T-cell (primary cell): ENCODE data around the gene TMEM54. TPM values are rescaled to one million over a fixed set of nuclear protein-coding genes. Genes with fewer than 3 reads are reported as not detected.

Source experiments
- ATAC-seq, 4 experiments: fragments of 200-7000 bp in 3 of 4; fragments of 150-1000 bp in 1 of 4; cut with Tn5 transposase; replicated peaks in 1 of 4; 1 replicate in 3 of 4; 2 replicates in 1 of 4; pipeline ENCODE4 v1.10.0; 2021; ENCODE audit warnings: moderate library complexity in 3 of 4, mild to moderate bottlenecking in 2 of 4, moderate number of reproducible peaks in 1 of 4
- CTCF ChIA-PET, 2 donors: fragments of 300-600 bp; sonication (Branson Sonifier 250); formaldehyde crosslinking; loops; one replicate each; lab custom pipeline; 2022; ENCODE audit warnings: antibody characterized with exemption in 2 of 2; lab: Charles Lee
- POLR2A ChIA-PET, 2 donors: fragments of 300-600 bp; sonication (Branson Sonifier 250); formaldehyde crosslinking; loops; one replicate each; lab custom pipeline; 2022; ENCODE audit warnings: antibody characterized with exemption in 2 of 2; lab: Charles Lee
- DNase-seq, 35 experiments: peaks; one replicate each; pipeline versions ENCODE4 v3.0.0 to v3.0.0-alpha.2; 2013 to 2023
- H3K27ac ChIP-seq: one replicate; pipeline ENCODE4 v1.5.1; 2013; ENCODE audit warnings: low read length
- H3K27me3 ChIP-seq, 2 experiments: replicated peaks in 1 of 2; 1 replicate in 1 of 2; 2 replicates in 1 of 2; pipeline versions ENCODE4 v1.6.1 to v1.7.0; 2013; ENCODE audit warnings: low read length in 1 of 2, mixed read lengths in 1 of 2; ENCODE audit not compliant: control insufficient read depth in 2 of 2, insufficient read depth in 2 of 2; ENCODE audit errors: extremely low read depth in 1 of 2
- H3K36me3 ChIP-seq, 2 donors: 1 replicate in 1 of 2; 2 replicates in 1 of 2; pipeline versions ENCODE4 v1.6.1 to v1.7.0; 2013; ENCODE audit warnings: low read length in 1 of 2; ENCODE audit not compliant: control insufficient read depth in 2 of 2, insufficient read depth in 1 of 2; ENCODE audit errors: extremely low read depth in 1 of 2
- H3K4me1 ChIP-seq, 2 experiments: 1 replicate in 1 of 2; 2 replicates in 1 of 2; pipeline versions ENCODE4 v1.6.1 to v1.7.0; 2013; ENCODE audit warnings: low read length in 2 of 2, mixed read lengths in 1 of 2; ENCODE audit not compliant: insufficient read depth in 2 of 2, control insufficient read depth in 1 of 2; ENCODE audit errors: extremely low read depth in 1 of 2
- H3K4me3 ChIP-seq, 2 donors: 1 replicate in 1 of 2; 2 replicates in 1 of 2; pipeline versions ENCODE4 v1.5.1 to v1.7.0; 2013; ENCODE audit warnings: mild to moderate bottlenecking in 2 of 2, low read length in 1 of 2, moderate library complexity in 1 of 2; ENCODE audit not compliant: control insufficient read depth in 1 of 2; ENCODE audit errors: extremely low read depth in 1 of 2
- H3K9me3 ChIP-seq: 2 replicates; pipeline ENCODE4 v1.7.0; 2013
- H3K27ac Mint-ChIP-seq, 2 donors: one replicate each; pipeline ENCODE4 v1.8.0; 2020 to 2021; ENCODE audit warnings: mild to moderate bottlenecking in 2 of 2, mixed read lengths in 2 of 2
- H3K27me3 Mint-ChIP-seq, 2 donors: one replicate each; pipeline ENCODE4 v1.8.0; 2021 to 2022; ENCODE audit warnings: mixed read lengths in 2 of 2
- H3K36me3 Mint-ChIP-seq: one replicate; pipeline ENCODE4 v1.8.0; 2021; ENCODE audit warnings: mixed read lengths
- H3K4me1 Mint-ChIP-seq, 3 donors: one replicate each; pipeline ENCODE4 v1.8.0; 2020 to 2022; ENCODE audit warnings: mixed read lengths in 3 of 3, mild to moderate bottlenecking in 1 of 3
- H3K4me3 Mint-ChIP-seq, 3 donors: one replicate each; pipeline ENCODE4 v1.8.0; 2020 to 2022; ENCODE audit warnings: mild to moderate bottlenecking in 3 of 3, mixed read lengths in 3 of 3, moderate library complexity in 3 of 3
- H3K9me3 Mint-ChIP-seq, 3 donors: one replicate each; pipeline ENCODE4 v1.8.0; 2020 to 2022; ENCODE audit warnings: mixed read lengths in 3 of 3
- WGBS: methylation state at CpG from one replicate; pipeline ENCODE4 v1.1.5; 2013; ENCODE audit warnings: missing lambda C conversion rate; ENCODE audit not compliant: insufficient coverage; 5-methylcytosine and 5-hydroxymethylcytosine counted together
- total RNA-seq, 35 experiments: library from RNA in 6 of 35; stranded (reverse) in 6 of 35; fragments of 120-200 nt in 1 of 35; gene quantifications; one replicate each; pipeline versions ENCODE4 v1.2.1 to v1.2.4 and lab custom pipeline; 2013 to 2026

The TMEM54 gene
- total RNA-seq, 5 donors from 2014 or later (not counting 1 experiment from before 2014, with no cell fraction given) = 0.35 to 0.64 TPM; not detected in 3

DNA sequence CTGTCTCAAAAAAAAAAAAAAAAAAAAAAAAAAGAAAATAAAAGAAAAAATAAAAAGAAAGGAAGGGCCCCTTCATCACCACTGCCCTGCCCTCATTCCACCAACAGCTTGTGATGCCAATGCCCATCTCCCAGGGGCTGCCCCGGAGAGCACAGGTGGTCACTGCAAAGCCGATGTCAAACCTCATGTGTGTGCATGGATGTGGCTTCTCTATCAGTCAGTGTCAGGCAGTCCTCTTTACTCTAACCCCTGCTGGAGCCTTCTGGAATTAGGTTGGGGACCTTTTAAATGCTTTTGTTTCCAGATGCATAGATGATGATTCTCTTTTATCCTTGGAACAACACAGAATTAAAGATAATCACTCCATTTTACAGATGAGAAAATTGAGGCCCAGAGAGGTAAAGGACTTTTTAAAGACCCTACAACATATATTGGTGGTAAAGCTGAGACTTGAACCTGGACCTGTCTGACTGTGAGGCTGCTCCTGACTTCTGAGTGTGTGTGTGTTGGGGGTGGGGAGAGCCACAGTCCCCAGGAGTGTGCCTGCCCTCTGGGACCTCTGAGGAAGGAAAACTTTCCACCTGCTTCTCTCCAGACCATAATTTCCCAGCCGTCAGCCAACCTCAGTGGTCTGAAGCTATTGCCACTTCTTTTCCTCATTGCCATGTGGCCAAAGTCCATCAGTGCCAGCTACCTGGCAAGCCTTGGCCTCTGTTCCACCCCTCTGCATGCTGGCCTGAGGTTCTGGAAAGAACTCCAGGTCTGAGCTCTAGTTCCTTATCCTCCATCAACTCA is 3.0 kb upstream of the TMEM54 start:
- ATAC-seq = no peak
- ChIA-PET POLR2A (no interaction called here), CTCF (interaction anchor here (0.6 to 0.7 kb wide), 2 partner anchors 14 to 233 kb away, joined by 3 to 5 read pairs; no protein-coding TSS in a partner anchor)
- Mint-ChIP-seq H3K4me1 (peaks cover 8 to 13% (median 11%) of the 10 kb centered on the region in 3 donors), H3K27me3 (peaks cover 29 to 36% of the 10 kb centered on the region in 2 donors), H3K4me3 (no peak overlapping the region), H3K27ac (no peak overlapping the region), H3K36me3 (no peaks in the 10 kb centered on the region), H3K9me3 (no peaks in the 10 kb centered on the region)
- H3K4me1 ChIP-seq = peaks cover 0 to 12% of the 10 kb centered on the region in 2 experiments
- no peaks in the 10 kb centered on the region for H3K9me3 ChIP-seq
- no peaks in the 10 kb centered on the region for H3K36me3 ChIP-seq
- H3K27me3 ChIP-seq = peaks cover 11 to 43% of the 10 kb centered on the region in 2 experiments
- DNase-seq = no peak
- no peak overlapping the region for H3K27ac ChIP-seq
- 58% methylated on average over 2 of the region's 3 CpGs for WGBS
- no peak overlapping the region for H3K4me3 ChIP-seq

DNA sequence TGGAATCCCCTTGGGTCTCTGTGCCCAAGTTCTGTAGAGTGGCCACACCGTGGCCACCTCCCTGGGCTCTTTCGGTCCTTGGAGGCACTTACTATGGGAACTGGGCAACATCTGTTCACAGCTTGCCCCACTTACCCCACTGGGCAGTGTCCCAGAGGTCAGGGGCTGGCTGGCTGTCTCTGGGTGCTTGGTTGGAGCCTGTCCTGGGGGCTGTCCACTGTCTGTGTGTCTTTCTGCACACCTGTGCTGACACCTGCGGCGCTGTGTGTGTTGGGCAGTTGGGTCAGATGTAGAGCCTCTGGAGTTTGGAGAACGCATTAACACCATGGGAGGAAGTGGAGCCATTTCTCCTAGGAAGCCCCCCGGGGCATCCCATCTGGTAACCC is 1.3 kb upstream of the TMEM54 start:
- peak overlapping the region; percentile 57 to 74 (median 60) for H3K4me3 Mint-ChIP-seq
- Histone ChIP-seq H3K27me3 (peaks cover 11 to 54% of the 10 kb centered on the region in 2 experiments), H3K27ac (no peak overlapping the region), H3K36me3 (no peaks in the 10 kb centered on the region), H3K4me1 (peaks cover 0 to 12% of the 10 kb centered on the region in 2 experiments), H3K4me3 (no peak overlapping the region), H3K9me3 (no peaks in the 10 kb centered on the region)
- H3K27ac Mint-ChIP-seq = no peak overlapping the region
- ATAC-seq = no peak
- H3K36me3 Mint-ChIP-seq = no peaks in the 10 kb centered on the region
- DNase-seq = no peak
- POLR2A ChIA-PET = no interaction called here
- H3K9me3 Mint-ChIP-seq = no peaks in the 10 kb centered on the region
- H3K27me3 Mint-ChIP-seq = peaks cover 39 to 49% of the 10 kb centered on the region in 2 donors
- CTCF ChIA-PET = no interaction called here
- H3K4me1 Mint-ChIP-seq = peaks cover 8 to 13% (median 11%) of the 10 kb centered on the region in 3 donors
- 72% methylated on average over 6 of the region's 6 CpGs for WGBS

DNA sequence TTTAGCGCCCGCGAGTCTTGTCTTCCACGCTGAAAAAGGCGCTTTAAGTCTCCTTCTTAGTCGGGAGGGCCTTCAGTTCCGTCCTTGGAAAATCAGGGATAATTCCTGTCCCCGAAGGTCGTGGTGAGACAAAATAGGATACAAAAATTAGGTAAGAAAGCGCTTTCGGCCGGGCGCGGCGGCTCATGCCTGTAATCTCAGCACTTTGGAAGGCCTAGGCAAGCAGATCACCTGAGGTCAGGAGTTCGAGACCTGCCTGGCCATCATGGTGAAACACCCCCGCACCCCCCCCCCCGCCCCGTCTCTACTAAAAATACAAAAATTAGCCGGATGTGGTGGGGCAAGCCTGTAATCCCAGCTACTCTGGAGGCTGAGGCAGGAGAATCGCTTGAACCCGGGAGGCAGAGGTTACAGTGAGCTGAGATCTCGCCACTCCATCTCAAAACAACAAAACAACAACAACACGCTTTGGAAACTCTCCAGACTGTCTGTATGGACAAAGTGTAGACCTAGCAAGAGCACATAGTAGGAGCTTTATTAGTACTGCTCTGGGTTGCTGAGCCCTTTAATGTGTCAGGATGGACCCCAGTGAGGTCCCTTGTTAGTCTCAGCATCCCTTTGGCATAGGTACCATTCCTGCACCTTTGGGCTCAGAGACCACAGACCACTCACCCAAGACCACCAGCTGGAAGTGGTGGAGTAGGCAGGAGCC is 790 bp upstream of the TMEM54 start:
- Histone ChIP-seq H3K9me3 (no peaks in the 10 kb centered on the region), H3K4me1 (peaks cover 0 to 12% of the 10 kb centered on the region in 2 experiments), H3K4me3 (peak overlapping the region in 1 of 2 donors; percentile 17), H3K27ac (no peak overlapping the region), H3K36me3 (no peaks in the 10 kb centered on the region), H3K27me3 (peaks cover 11 to 60% of the 10 kb centered on the region in 2 experiments)
- WGBS = 41% methylated on average over 10 of the region's 24 CpGs
- Mint-ChIP-seq H3K4me3 (peak overlapping the region; percentile 74 to 76 (median 74)), H3K36me3 (no peaks in the 10 kb centered on the region), H3K4me1 (peaks cover 8 to 13% (median 11%) of the 10 kb centered on the region in 3 donors), H3K27ac (no peak overlapping the region), H3K27me3 (peaks cover 44 to 54% of the 10 kb centered on the region in 2 donors), H3K9me3 (no peaks in the 10 kb centered on the region)
- DNase-seq (no peak), ATAC-seq (no peak)
- POLR2A ChIA-PET = no interaction called here
- CTCF ChIA-PET = no interaction called here

GRCh38 chr1:32900371-32900955 is 726 bp downstream of the TMEM54 start:
- Mint-ChIP-seq H3K36me3 (no peaks in the 10 kb centered on the region), H3K4me1 (peaks cover 8 to 13% (median 11%) of the 10 kb centered on the region in 3 donors), H3K4me3 (peak overlapping the region; percentile 55 to 74 (median 55)), H3K9me3 (no peaks in the 10 kb centered on the region), H3K27me3 (peaks cover 52 to 64% of the 10 kb centered on the region in 2 donors), H3K27ac (no peak overlapping the region)
- POLR2A ChIA-PET = interaction anchor here in 1 of 2 donors (0.5 kb wide), 1 partner anchor 210 kb away, joined by 3 read pairs; no protein-coding TSS in a partner anchor
- peak overlapping the region; percentile 26 to 28 for H3K4me3 ChIP-seq
- H3K4me1 ChIP-seq = peaks cover 0 to 12% of the 10 kb centered on the region in 2 experiments
- WGBS = 38% methylated on average over 16 of the region's 22 CpGs
- H3K27ac ChIP-seq = no peak overlapping the region
- peaks cover 11 to 71% of the 10 kb centered on the region in 2 experiments for H3K27me3 ChIP-seq
- ATAC-seq (peak in 1 of 4 experiments; percentile 9), DNase-seq (no peak)
- CTCF ChIA-PET = no interaction called here
- no peaks in the 10 kb centered on the region for H3K36me3 ChIP-seq
- no peaks in the 10 kb centered on the region for H3K9me3 ChIP-seq

DNA sequence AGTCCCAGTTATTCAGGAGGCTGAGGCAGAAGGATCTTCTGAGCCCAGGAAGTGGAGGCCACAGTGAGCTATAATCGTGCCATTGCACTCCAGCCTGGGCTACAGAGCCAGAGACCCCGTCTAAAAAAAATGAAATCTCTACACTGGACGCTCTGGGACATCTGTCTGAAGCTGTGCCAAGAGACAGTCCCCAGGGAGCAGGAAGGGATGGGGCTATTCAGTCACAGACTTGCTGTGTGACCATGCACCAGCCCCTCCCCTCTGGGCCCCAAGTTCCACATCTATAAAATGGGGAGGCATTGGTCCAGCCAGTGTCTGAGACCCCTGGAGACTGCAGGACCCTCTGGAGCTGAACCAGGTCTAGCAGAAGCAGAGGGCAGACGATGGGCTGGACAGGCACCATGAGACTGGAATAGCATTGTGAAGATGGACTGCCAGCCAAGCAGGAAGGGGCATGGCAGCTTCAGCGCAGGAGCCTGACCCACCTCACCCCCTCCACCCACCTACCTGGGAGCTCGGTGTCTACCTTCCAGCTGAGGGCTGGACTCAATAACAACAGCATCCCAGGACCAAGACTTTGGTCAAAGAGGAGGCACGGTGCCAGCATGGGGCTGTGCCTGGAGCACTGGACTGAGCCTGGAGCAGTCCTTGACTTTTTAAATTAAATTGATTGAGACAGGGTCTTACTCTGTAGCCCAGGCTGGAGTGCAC is 1.4 kb downstream of the TMEM54 start:
- POLR2A ChIA-PET = no interaction called here
- WGBS = 94% methylated on average over 3 of the region's 7 CpGs

More for the DNA sequence above, 1.4 kb downstream of the TMEM54 start:
- ATAC-seq (no peak), DNase-seq (no peak)
- H3K36me3 Mint-ChIP-seq = no peaks in the 10 kb centered on the region
- H3K27me3 ChIP-seq = peaks cover 11 to 77% of the 10 kb centered on the region in 2 experiments
- no peak overlapping the region for H3K4me3 ChIP-seq
- no peak overlapping the region for H3K27ac ChIP-seq
- peaks cover 0 to 12% of the 10 kb centered on the region in 2 experiments for H3K4me1 ChIP-seq
- no peaks in the 10 kb centered on the region for H3K9me3 Mint-ChIP-seq
- H3K9me3 ChIP-seq = no peaks in the 10 kb centered on the region
- no peaks in the 10 kb centered on the region for H3K36me3 ChIP-seq
- peaks cover 8 to 13% (median 11%) of the 10 kb centered on the region in 3 donors for H3K4me1 Mint-ChIP-seq
- CTCF ChIA-PET = no interaction called here
- no peak overlapping the region for H3K27ac Mint-ChIP-seq
- no peak overlapping the region for H3K4me3 Mint-ChIP-seq
- peaks cover 52 to 64% of the 10 kb centered on the region in 2 donors for H3K27me3 Mint-ChIP-seq
